Adrenal gland (tissue), 5 donors: ENCODE measurements around the gene PITPNB.

Experiments used
- POLR2A ChIP-seq, 2 donors: fragments of 450-650 bp; IDR thresholded peaks; one replicate each; pipeline ENCODE4 v1.6.1; 2017; ENCODE audit warnings: antibody characterized with exemption in 2 of 2, mild to moderate bottlenecking in 2 of 2, moderate library complexity in 1 of 2
- TF ChIP-seq, protein P1 (sequence below), 6 experiments: fragments of 450-650 bp in 4 of 6; fragments of 200-600 bp in 2 of 6; sonication (generic) in 1 of 6; IDR thresholded peaks; 1 replicate in 5 of 6; 2 replicates in 1 of 6; pipeline versions ENCODE4 v1.5.1 to v1.8.0; 2016 to 2021; ENCODE audit warnings: antibody characterized with exemption in 6 of 6, mild to moderate bottlenecking in 2 of 6, moderate library complexity in 1 of 6
- donor health status: DM: no; HTN: no; CAD: no.

DNA sequence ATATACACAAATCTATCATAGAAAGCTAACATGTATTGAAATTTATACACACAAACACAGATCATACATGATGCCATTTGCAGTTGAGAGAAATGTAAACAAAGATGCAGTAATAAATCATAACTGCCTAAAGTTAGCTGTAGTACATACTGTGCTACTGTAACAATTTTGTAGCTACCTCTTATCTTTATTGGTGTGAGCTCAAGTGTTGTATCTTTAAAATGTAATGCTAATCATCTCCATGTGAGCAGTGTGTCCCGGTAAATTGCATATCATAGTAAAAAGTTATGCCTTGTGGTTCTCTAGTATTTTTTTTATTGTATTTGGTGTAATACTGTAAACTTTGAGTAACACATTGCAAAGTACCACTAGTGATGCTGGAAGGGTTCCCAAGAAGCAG lies 16.8 kb upstream of the PITPNB start:
- TF ChIP-seq POLR2A (IDR thresholded peaks at IDR 0.05) = no peak
- TF ChIP-seq, protein P1, sequence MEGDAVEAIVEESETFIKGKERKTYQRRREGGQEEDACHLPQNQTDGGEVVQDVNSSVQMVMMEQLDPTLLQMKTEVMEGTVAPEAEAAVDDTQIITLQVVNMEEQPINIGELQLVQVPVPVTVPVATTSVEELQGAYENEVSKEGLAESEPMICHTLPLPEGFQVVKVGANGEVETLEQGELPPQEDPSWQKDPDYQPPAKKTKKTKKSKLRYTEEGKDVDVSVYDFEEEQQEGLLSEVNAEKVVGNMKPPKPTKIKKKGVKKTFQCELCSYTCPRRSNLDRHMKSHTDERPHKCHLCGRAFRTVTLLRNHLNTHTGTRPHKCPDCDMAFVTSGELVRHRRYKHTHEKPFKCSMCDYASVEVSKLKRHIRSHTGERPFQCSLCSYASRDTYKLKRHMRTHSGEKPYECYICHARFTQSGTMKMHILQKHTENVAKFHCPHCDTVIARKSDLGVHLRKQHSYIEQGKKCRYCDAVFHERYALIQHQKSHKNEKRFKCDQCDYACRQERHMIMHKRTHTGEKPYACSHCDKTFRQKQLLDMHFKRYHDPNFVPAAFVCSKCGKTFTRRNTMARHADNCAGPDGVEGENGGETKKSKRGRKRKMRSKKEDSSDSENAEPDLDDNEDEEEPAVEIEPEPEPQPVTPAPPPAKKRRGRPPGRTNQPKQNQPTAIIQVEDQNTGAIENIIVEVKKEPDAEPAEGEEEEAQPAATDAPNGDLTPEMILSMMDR (IDR thresholded peaks at IDR 0.05) = no peak
